Pancreas (tissue), 10 donors: ENCODE measurements around the gene ARSA. TPM values are rescaled to one million over a fixed set of nuclear protein-coding genes. Genes with fewer than 3 reads are reported as not detected.
A peak's percentile ranks its signal among the peaks of the same experiment; 100 is the strongest.

Experiments used
- ATAC-seq, 4 donors: fragments of 200-7000 bp; cut with Tn5 transposase; one replicate each; pipeline versions ENCODE4 v1.8.0 to v1.9.1; 2020; ENCODE audit warnings: mild to moderate bottlenecking in 4 of 4, moderate library complexity in 4 of 4
- DNase-seq, 6 donors: peaks; one replicate each; pipeline ENCODE4 v3.0.0-alpha.2; 2020
- FAIRE-seq: peaks from 2 replicates; lab custom pipeline; 2012; peaks lifted over from hg19 to GRCh38; lab: Jason Lieb, UNC
- H3K27ac ChIP-seq, 4 donors: fragments of 200-600 bp; sonication (generic); 1 replicate in 3 of 4; 2 replicates in 1 of 4; pipeline versions ENCODE4 v1.5.0 to v1.8.0; 2020
- H3K27me3 ChIP-seq, 4 donors: fragments of 200-600 bp; one replicate each; pipeline ENCODE4 v1.8.0; 2021
- H3K36me3 ChIP-seq, 3 donors: fragments of 200-600 bp; sonication (generic) in 1 of 3; one replicate each; pipeline versions ENCODE4 v1.5.0 to v1.8.0; 2020 to 2021
- H3K4me1 ChIP-seq, 3 donors: fragments of 200-600 bp; one replicate each; pipeline ENCODE4 v1.8.0; 2021
- H3K4me3 ChIP-seq, 4 donors: fragments of 200-600 bp; sonication (generic) in 2 of 4; one replicate each; pipeline versions ENCODE4 v1.5.0 to v1.8.0; 2020 to 2021
- H3K9me3 ChIP-seq, 4 donors: fragments of 200-600 bp; one replicate each; pipeline ENCODE4 v1.8.0; 2021
- WGBS, 2 donors: extraction: QIAGEN DNeasy Blood & Tissue Kit; methylation state at CpG; one replicate each; pipeline ENCODE4 v1.1.7; 2013; 5-methylcytosine and 5-hydroxymethylcytosine counted together
- intact Hi-C, 3 donors: fragments of 100-400 bp; cut with DNase I; formaldehyde crosslinking; loops; one replicate each; pipeline versions ENCODE4 v1.11.1 to v1.14.2; 2022
- polyA plus RNA-seq, 2 donors: library from polyadenylated mRNA; stranded (reverse); fragments of 200-250 nt; gene quantifications; one replicate each; pipeline ENCODE4 v1.2.3, GENCODE V29; 2013
- total RNA-seq, 6 donors: library from RNA; stranded (reverse); fragmentation: NEBNext Ultra II Directional in 4 of 6; extraction: Animal tissue kit (Norgen Biotek cat#: 25700) in 4 of 6; gene quantifications; one replicate each; pipeline versions ENCODE4 v1.2.1 to v1.2.4, GENCODE V29; 2021 to 2023
- TF ChIP-seq, protein P1 (sequence below), 4 donors: fragments of 200-600 bp; sonication (generic) in 3 of 4; IDR thresholded peaks; one replicate each; pipeline versions ENCODE4 v1.5.0 to v1.8.0; 2021; ENCODE audit warnings: antibody characterized with exemption in 4 of 4
- donor health status: healthy with polysubstance abuse.
- donor health status: DM: no; HTN: no; CAD: no; lungs with moderate emphysema.
- donor health status: DM: no; HTN: no; CAD: no.
- donor health status: control.
- donor health status: control.
- donor health status: Bipolar disorder and iron deficiency.
- donor health status: DM: yes; HTN: yes; CAD: no.
- donor health status: DM: no; HTN: no; CAD: no.
- donor health status: DM: no; HTN: no; CAD: no.
- donor health status: DM: yes; HTN: yes; CAD: no.

Gene ARSA
- total and polyA plus RNA-seq, 8 donors = 21.9 to 119 (median 29.9) TPM

DNA sequence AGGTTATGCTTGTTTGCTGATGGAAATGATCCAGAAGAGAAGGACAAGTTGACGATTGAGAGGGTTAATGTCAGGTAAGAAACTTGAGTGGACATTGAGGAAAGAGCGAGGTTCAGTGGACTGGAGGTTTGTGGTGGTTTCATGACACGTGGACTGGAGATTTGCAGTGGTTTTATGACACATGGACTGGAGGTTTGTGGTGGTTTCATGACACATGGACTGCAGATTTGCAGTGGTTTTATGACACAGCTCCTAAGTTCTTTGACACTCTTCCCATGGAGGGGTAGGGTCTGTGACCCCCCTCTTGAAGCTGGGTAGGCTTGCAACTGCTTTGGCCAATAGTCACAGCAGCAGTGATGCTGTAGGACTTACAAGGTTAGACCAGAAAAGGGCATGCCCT, 32.8 kb downstream of the ARSA start:
- no peak for ATAC-seq
- TF ChIP-seq, protein P1, sequence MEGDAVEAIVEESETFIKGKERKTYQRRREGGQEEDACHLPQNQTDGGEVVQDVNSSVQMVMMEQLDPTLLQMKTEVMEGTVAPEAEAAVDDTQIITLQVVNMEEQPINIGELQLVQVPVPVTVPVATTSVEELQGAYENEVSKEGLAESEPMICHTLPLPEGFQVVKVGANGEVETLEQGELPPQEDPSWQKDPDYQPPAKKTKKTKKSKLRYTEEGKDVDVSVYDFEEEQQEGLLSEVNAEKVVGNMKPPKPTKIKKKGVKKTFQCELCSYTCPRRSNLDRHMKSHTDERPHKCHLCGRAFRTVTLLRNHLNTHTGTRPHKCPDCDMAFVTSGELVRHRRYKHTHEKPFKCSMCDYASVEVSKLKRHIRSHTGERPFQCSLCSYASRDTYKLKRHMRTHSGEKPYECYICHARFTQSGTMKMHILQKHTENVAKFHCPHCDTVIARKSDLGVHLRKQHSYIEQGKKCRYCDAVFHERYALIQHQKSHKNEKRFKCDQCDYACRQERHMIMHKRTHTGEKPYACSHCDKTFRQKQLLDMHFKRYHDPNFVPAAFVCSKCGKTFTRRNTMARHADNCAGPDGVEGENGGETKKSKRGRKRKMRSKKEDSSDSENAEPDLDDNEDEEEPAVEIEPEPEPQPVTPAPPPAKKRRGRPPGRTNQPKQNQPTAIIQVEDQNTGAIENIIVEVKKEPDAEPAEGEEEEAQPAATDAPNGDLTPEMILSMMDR (IDR thresholded peaks at IDR 0.05) = no peak
- 79 to 89% methylated on average over 3 of the region's 3 CpGs for WGBS, 2 donors
- no peaks in the 10 kb centered on the region for H3K27me3 ChIP-seq
- no peaks in the 10 kb centered on the region for H3K36me3 ChIP-seq
- FAIRE-seq = no peak
- H3K4me3 ChIP-seq = no peak overlapping the region
- H3K27ac ChIP-seq = no peak overlapping the region
- intact Hi-C loops = no loop called here
- no peak for DNase-seq
- H3K9me3 ChIP-seq = no peaks in the 10 kb centered on the region
- H3K4me1 ChIP-seq = peaks cover 0 to 3% (median 0%) of the 10 kb centered on the region in 3 donors

DNA sequence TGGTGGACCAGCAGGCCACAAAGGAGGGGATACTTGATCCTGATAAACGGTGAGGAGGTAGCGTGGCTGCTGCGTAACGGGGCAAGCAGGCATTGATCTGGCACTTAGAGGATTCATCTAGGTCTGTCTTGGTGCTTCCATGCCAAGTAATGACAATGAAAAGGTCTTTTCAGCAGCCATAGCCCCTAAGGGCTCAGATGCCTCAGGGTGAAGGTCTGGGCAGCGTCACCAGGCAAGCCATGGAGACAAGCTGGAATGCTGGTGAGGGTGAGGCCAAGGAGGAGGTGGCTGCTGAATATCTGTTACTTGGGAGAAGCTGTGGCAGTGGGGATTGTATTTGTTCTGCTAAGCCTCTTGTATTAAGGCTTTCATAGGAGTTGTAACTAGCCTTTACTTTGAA, 40.5 kb downstream of the ARSA start:
- WGBS, 2 donors = 96% methylated on average over 5 of the region's 5 CpGs
- no peaks in the 10 kb centered on the region for H3K27me3 ChIP-seq
- H3K9me3 ChIP-seq = no peaks in the 10 kb centered on the region
- no peak overlapping the region for H3K4me3 ChIP-seq
- no peaks in the 10 kb centered on the region for H3K36me3 ChIP-seq
- FAIRE-seq (no peak), ATAC-seq (no peak), DNase-seq (peak in 2 of 6 donors; percentile 17 to 19)
- TF ChIP-seq, protein P1 (IDR thresholded peaks at IDR 0.05) = no peak
- intact Hi-C loops = no loop called here
- peaks cover 0 to 6% (median 0%) of the 10 kb centered on the region in 3 donors for H3K4me1 ChIP-seq
- no peak overlapping the region for H3K27ac ChIP-seq

DNA sequence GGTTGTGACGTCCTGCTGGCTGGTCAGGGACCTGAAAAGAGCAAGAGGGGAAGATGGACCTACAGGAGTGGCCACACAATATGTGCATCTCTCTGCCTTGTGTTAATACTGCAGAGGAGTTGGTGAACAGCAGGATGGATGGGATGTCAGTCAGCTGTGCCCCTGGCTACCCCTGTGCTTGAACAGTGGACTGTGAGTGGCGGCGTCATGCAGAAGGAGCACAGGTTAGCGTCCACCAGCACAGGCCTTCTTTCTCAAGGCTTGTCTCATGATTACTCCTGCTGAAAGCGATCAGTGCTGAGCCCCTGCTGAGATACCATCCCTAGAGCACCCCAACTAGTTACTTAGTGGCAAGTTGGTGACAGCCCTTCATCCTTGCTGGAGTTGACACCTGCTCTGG, 41.5 kb downstream of the ARSA start:
- Histone ChIP-seq H3K4me1 (peaks cover 0 to 10% (median 0%) of the 10 kb centered on the region in 3 donors), H3K9me3 (no peaks in the 10 kb centered on the region), H3K27ac (no peak overlapping the region), H3K4me3 (no peak overlapping the region), H3K27me3 (no peaks in the 10 kb centered on the region), H3K36me3 (no peaks in the 10 kb centered on the region)
- ATAC-seq (no peak), FAIRE-seq (no peak), DNase-seq (peak in 2 of 6 donors; percentile 5 to 17)
- 76 to 78% methylated on average over 5 of the region's 5 CpGs for WGBS, 2 donors
- intact Hi-C loops = no loop called here
- TF ChIP-seq, protein P1 (IDR thresholded peaks at IDR 0.05) = no peak

DNA sequence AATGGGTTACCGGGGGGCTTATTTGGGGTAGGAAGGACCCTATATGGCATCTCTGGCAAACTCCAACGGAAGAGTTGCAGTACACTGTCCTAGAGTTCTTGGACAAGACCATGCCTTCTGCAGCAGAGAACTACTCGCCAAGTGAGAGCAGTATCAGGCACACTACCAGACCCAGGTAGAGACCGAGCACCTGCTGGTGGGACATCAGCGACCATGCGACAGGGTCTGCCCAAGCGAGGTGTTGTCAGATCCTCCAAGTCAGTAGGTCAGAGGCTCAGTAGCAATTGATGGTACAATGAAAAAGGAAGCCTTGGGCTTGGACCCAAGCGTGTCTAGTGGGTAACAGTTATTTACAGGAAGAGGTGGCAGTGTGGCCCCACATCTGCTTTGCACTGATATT, 42.2 kb downstream of the ARSA start:
- H3K9me3 ChIP-seq = no peaks in the 10 kb centered on the region
- H3K4me1 ChIP-seq = peaks cover 0 to 10% (median 0%) of the 10 kb centered on the region in 3 donors
- H3K36me3 ChIP-seq = no peaks in the 10 kb centered on the region
- H3K4me3 ChIP-seq = no peak overlapping the region
- DNase-seq (peak in 2 of 6 donors; percentile 6 to 20), ATAC-seq (no peak), FAIRE-seq (no peak)
- no peak overlapping the region for H3K27ac ChIP-seq
- H3K27me3 ChIP-seq = no peaks in the 10 kb centered on the region
- WGBS, 2 donors = 85 to 93% methylated on average over 8 of the region's 8 CpGs
- intact Hi-C loops = no loop called here
- TF ChIP-seq, protein P1 (IDR thresholded peaks at IDR 0.05) = no peak

DNA sequence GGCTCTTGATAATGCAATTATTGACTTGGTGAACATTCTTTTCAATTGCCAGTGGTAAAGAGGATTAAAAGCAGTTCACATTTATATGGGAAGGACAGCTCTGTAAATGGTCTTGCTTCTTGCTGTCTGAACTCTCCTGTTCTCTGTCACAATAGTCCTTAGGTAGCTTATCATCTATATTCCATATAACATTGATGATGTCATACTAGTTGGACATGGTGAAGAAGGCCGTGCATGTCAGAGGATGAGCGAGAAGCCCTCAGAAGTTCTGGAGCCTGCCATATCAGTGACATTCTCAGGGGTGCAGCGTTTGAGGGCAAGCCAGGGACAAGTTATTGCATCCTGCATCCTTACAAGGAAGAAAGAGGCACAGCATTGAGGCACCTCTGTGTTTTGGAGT, 42.7 kb downstream of the ARSA start:
- no peaks in the 10 kb centered on the region for H3K9me3 ChIP-seq
- intact Hi-C loops = no loop called here
- H3K27me3 ChIP-seq = no peaks in the 10 kb centered on the region
- FAIRE-seq (no peak), ATAC-seq (no peak), DNase-seq (peak in 2 of 6 donors; percentile 9 to 22)
- H3K4me3 ChIP-seq = no peak overlapping the region
- H3K36me3 ChIP-seq = no peaks in the 10 kb centered on the region
- TF ChIP-seq, protein P1 (IDR thresholded peaks at IDR 0.05) = no peak
- peaks cover 0 to 10% (median 0%) of the 10 kb centered on the region in 3 donors for H3K4me1 ChIP-seq
- 88 to 89% methylated on average over 3 of the region's 3 CpGs for WGBS, 2 donors
- H3K27ac ChIP-seq = no peak overlapping the region
